HCT116 (cell line): ENCODE results near the gene ERP27.

Experiments
- ZFX ChIP-seq: fragments of 450-650 bp; IDR thresholded peaks from 2 replicates; pipeline ENCODE4 v1.6.1; 2017
- TF ChIP-seq, protein P1 (sequence below), 3 experiments: fragments of 200-600 bp in 1 of 3; sonication (generic) in 1 of 3; IDR thresholded peaks in 2 of 3; conservative IDR thresholded peaks in 1 of 3; 2 replicates each; pipeline ENCODE4 v1.5.1; 2012 to 2017; ENCODE audit warnings: low read depth in 2 of 3, low read length in 2 of 3, antibody characterized with exemption in 1 of 3, borderline replicate concordance in 1 of 3, control low read depth in 1 of 3, mild to moderate bottlenecking in 1 of 3, mixed read lengths in 1 of 3, mixed run types in 1 of 3, moderate library complexity in 1 of 3; ENCODE audit not compliant: insufficient read depth in 1 of 3

DNA sequence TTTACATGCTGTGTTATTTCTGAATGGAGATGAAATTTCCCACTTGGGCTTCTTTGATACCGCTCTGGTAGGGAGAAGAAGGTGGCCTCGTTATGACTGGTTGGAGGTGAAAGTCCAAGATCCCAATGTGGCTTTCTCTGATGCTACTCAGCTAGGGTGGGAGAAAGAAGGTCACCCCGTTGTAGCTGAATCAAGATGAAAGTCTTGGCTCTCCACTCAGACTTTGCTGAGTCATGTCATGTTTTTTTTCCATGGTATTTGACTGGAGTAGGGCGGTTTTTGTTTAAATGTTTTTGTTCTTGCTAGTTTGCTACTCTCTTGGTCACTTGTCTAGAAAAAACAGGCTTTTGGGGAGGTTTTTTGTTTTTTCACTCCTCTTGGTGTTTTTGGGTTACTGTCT is 32.1 kb upstream of the ERP27 start:
- TF ChIP-seq, protein P1, sequence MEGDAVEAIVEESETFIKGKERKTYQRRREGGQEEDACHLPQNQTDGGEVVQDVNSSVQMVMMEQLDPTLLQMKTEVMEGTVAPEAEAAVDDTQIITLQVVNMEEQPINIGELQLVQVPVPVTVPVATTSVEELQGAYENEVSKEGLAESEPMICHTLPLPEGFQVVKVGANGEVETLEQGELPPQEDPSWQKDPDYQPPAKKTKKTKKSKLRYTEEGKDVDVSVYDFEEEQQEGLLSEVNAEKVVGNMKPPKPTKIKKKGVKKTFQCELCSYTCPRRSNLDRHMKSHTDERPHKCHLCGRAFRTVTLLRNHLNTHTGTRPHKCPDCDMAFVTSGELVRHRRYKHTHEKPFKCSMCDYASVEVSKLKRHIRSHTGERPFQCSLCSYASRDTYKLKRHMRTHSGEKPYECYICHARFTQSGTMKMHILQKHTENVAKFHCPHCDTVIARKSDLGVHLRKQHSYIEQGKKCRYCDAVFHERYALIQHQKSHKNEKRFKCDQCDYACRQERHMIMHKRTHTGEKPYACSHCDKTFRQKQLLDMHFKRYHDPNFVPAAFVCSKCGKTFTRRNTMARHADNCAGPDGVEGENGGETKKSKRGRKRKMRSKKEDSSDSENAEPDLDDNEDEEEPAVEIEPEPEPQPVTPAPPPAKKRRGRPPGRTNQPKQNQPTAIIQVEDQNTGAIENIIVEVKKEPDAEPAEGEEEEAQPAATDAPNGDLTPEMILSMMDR (IDR thresholded peaks at IDR 0.05 in 2 of 3, conservative IDR thresholded peaks at IDR 0.05 in 1 of 3; ENCODE audit: borderline replicate concordance in 1 of 3, insufficient read depth in 1 of 3, low read depth in 2 of 3, low read length in 2 of 3), result no peak
- no peak for TF ChIP-seq ZFX
